GM19193 (cell line): Measurements from ENCODE around the gene PICK1.

Source experiments
- POLR2A ChIP-seq: IDR thresholded peaks from 4 replicates; pipeline ENCODE4 v1.6.1; 2011; ENCODE audit not compliant: insufficient read depth, insufficient read length; ENCODE audit errors: extremely low read depth

The PICK1 gene

DNA sequence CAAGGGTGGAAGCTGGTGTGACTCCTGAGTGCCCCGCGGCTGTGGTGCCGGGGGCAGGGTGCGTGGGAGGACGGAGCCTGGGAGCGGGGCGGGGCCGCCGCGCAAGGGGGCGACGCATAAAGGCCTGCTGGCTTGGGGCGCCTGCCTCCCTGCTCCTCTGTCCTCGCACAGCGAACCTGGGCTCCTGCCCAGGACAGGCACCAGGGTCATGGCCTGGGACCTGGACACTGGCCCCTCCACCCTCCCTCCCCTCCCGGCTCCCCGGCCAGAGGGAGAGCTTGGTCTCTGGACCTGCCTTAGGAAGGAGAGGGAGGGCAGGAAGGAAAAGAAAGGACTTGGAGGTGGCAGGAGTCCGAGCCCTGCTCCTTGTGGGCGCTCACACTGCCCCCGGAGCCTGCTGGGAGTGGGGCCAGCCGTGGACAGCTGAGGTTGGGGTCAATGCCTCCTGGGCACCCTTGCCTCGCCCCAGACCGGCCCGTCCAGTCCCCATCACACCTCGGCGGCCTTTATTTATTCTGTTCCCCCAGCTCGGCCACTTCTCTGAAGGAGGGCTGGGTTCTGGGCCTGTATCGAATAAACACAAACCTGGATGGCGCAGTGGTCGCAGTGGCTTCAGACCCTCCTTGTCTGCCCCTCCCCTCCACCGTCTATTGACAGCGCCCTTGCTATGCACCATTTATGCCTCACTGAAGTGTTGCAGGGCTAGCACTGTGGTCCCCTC is 18.1 kb downstream of the PICK1 start:
- no peak for TF ChIP-seq POLR2A

GRCh38 chr22:38075961-38076360 is 18.8 kb downstream of the PICK1 start:
- no peak for TF ChIP-seq POLR2A

GRCh38 chr22:38077096-38077495 is 19.9 kb downstream of the PICK1 start:
- TF ChIP-seq POLR2A: no peak

- no peak for TF ChIP-seq POLR2A
Measured at GRCh38 chr22:38077595-38077994, 20.4 kb downstream of the PICK1 start.

- no peak for TF ChIP-seq POLR2A
Measured at GRCh38 chr22:38078046-38078840, 21.0 kb downstream of the PICK1 start.

DNA sequence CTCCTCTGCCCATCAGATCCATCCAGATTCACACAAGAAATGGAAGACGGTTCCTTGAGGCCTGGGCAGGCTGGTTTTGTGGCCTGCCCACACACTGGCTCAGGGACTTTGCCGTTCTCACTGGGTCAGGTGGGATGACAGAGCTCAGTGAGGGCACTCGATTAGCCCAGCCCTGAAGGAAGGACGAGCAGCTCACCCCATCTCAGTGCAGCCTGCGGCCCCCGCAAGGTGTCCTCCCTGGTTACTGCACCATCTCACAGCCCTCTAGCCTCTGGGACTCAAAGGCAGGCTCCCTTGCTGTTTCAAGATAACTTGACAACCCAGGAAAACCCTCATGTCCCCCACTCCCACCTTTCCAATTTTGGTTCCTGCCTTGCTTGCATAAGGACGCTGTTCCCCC is 22.6 kb downstream of the PICK1 start:
- TF ChIP-seq POLR2A: no peak

GRCh38 chr22:38080474-38080849 is 23.3 kb downstream of the PICK1 start:
- TF ChIP-seq POLR2A: no peak

- no peak for TF ChIP-seq POLR2A
Measured at GRCh38 chr22:38080850-38081635, 23.8 kb downstream of the PICK1 start.

- TF ChIP-seq POLR2A: no peak
Measured at GRCh38 chr22:38081636-38081940, 24.4 kb downstream of the PICK1 start.

- no peak for TF ChIP-seq POLR2A
Measured at GRCh38 chr22:38081941-38082828, 25.0 kb downstream of the PICK1 start.

- TF ChIP-seq POLR2A: no peak
Measured at GRCh38 chr22:38082986-38083710, 25.9 kb downstream of the PICK1 start.

GRCh38 chr22:38083931-38084631 is 26.9 kb downstream of the PICK1 start, which contains the start of gene SLC16A8:
SLC16A8 (minus strand) TSS chr22:38084184; CDS start chr22:38082873, 1,311 bp downstream.
- TF ChIP-seq POLR2A: no peak

DNA sequence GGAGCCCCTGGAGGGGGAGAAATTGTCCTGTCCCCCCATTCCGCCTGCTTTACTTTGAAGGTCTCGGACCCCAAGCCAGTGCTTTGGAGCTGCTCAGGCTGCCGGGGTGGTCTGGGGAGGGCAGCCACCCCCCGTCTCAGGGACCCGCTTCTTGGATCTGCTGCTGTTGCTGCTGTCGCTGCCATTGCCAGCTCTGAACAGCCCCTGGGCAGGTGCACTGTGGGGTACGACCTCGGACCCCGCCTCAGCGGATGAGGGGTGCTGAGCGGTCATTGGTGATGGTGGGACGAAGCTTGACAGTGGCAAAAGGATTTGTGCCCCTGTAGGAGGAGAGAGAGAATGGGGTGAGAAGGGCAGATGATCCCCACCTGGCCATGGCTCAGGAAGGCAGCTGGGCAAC is 27.9 kb downstream of the PICK1 start:
- TF ChIP-seq POLR2A: no peak
